ENCODE results near the gene ORAI2.

GRCh38 chr7:102412548-102412947 lies 20.8 kb upstream of the ORAI2 start:
- TF ChIP-seq SPI1 (IDR thresholded peaks at IDR 0.05; ENCODE audit: borderline replicate concordance, low read depth) = no peak
- TF ChIP-seq CTCF (IDR thresholded peaks at IDR 0.05; ENCODE audit: insufficient read depth, low read length) = peak; percentile 56
- TF ChIP-seq, protein P1, sequence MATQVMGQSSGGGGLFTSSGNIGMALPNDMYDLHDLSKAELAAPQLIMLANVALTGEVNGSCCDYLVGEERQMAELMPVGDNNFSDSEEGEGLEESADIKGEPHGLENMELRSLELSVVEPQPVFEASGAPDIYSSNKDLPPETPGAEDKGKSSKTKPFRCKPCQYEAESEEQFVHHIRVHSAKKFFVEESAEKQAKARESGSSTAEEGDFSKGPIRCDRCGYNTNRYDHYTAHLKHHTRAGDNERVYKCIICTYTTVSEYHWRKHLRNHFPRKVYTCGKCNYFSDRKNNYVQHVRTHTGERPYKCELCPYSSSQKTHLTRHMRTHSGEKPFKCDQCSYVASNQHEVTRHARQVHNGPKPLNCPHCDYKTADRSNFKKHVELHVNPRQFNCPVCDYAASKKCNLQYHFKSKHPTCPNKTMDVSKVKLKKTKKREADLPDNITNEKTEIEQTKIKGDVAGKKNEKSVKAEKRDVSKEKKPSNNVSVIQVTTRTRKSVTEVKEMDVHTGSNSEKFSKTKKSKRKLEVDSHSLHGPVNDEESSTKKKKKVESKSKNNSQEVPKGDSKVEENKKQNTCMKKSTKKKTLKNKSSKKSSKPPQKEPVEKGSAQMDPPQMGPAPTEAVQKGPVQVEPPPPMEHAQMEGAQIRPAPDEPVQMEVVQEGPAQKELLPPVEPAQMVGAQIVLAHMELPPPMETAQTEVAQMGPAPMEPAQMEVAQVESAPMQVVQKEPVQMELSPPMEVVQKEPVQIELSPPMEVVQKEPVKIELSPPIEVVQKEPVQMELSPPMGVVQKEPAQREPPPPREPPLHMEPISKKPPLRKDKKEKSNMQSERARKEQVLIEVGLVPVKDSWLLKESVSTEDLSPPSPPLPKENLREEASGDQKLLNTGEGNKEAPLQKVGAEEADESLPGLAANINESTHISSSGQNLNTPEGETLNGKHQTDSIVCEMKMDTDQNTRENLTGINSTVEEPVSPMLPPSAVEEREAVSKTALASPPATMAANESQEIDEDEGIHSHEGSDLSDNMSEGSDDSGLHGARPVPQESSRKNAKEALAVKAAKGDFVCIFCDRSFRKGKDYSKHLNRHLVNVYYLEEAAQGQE (IDR thresholded peaks at IDR 0.05; ENCODE audit: insufficient replicate concordance, low read depth) = no peak
- no peak for TF ChIP-seq POLR2AphosphoS5 (IDR thresholded peaks at IDR 0.05; ENCODE audit: low read depth)
